Measurements from ENCODE around the gene PLXNC1.

Gene PLXNC1

DNA sequence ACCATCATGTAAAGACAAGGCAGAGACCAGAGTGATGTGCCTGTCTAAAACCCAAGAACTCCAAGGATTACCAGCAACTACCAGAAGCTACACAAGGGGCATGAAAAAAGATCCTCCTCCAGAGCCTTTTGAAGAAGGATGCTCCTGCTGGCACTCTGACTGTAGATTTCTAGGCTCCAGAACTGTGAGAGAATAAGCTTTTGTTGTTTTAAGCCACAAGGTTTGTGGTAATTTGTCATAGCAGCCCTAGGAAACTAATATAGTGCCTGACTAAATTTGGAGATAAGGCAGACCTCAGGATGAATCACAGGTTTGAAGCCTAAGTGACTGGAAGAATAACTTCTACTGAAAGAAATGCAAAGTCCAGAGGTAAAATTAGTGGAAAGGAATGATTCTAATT is 178.3 kb downstream of the PLXNC1 start:
- no peak overlapping the region for H3K4me3 ChIP-seq (ENCODE audit: low read depth, low read length)

DNA sequence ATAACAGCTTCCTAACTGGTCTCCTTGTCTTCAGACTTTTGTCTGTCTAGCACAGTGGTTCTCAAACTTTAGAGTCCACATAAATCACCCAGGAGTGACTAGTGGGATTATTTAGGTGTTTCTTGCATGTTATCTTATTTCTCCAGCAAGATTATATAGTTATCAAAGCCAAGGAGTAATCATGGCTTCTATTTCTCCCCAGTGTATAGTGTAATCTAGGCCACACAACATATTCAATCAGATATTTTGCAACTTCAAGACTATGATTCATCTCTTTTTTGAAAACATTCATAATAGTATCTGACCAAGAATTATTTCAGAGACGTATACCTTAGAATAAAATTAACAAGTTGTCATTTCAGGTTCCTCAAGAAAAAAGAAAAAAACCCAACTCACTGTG is 179.4 kb downstream of the PLXNC1 start:
- no peak overlapping the region for H3K4me3 ChIP-seq (ENCODE audit: low read depth, low read length)

DNA sequence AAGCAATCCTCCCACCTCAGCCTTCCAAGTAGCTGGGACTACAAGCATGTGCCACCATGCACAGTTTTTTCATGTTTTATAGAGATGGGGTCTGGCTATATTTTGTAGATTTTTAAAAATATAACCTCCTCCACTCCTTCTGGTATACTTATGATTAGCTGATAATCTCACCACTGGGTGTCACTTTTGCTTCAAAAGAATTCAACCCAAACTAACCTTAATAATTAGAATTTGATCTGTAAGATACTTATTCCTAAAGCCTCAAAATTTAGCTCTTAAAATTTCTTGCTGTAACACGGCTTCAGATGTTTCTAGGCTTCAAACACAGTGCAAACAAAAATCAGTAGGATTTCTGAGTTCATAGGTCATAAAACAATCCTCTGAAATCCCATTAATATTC is 181.0 kb downstream of the PLXNC1 start:
- H3K4me3 ChIP-seq (ENCODE audit: low read depth, low read length) = no peak overlapping the region

DNA sequence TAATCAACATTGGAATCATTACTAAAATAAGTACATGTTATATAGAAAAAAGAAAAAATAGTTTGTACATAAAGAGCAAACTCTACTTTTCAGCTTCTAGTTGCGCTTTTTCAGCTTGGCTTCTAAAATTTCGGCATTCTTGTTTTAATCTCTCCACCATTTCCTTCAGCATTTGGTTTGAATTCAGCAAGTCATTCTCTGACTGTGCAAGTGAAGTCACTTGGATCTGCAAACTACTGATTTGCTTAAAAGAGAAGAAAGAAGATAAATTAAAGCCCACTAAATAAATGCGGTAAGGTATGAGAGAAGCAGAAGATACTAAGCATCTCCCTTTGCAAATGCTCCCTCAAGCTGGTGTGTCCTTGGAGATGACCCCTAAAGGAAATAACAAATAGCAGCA is 185.0 kb downstream of the PLXNC1 start:
- H3K4me3 ChIP-seq (ENCODE audit: low read depth, low read length) = no peak overlapping the region

DNA sequence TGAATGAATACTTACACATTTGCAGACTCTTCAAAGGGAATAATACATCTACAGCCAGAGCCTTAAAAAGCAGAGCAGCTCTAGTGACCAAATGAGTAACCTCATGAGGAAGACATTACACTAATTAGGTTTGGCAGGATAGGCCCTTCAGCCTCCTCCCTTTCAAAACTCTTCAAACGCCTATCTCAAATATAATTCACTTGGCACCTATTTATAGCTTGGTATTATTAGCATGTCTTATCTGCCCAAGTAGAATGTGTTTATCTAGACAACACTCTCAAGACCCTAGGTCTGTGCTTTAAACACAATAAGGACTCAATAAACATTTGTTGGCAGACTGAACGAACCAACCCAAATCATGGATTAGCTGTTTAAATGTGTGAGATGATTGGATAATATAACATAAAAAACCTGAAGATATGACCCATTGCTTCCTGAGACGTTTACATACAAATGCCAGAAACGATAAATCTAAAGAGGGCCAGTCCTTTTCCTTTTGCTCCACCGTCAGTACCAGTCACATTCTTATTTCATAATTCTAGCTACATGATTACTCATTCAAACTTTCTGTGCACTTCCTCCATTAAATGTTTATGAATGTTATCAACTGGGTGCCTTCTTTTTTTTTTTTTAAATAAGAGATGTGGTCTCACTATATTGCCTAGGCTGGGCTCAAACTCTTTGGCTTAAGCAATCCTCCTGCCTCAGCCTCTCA is 188.0 kb downstream of the PLXNC1 start:
- H3K4me3 ChIP-seq (ENCODE audit: low read depth, low read length) = no peak overlapping the region

DNA sequence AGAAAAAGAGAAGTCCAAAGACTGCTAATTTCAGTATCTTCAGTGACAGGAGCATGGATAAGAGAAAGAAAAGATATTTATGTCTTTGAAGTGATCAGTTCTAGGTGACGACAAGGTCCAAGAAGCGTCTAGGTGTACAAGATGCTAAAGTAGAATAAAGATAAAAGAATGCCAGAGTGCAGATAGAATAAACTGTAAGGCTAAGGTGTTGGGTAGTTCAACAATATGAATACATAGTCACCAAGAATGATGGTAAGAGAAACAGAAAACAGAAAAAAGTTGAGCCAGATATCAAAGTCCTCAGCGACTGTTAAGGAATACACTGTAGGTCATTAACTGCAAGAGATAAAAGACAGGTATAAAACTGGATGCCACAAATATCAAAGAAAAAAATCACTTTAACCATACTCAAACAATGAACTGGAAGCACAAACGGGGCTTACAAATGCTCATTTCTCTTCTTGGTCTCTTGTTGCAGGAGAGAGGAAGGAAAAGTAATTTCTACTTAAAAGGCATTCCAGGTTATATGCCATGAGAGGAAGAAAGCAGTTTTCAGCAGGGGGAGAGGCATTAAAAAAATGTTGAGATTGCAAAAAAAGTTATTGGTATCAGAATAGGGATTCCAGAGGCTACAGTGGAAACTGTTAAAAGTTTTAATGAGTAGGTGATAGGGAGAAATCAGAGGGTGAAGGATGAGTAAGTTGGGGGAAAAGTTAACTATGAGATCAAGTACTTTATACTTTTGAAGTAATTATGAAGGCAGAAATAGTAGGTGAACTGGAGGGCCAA is 189.8 kb downstream of the PLXNC1 start:
- H3K4me3 ChIP-seq (ENCODE audit: low read depth, low read length) = no peak overlapping the region

DNA sequence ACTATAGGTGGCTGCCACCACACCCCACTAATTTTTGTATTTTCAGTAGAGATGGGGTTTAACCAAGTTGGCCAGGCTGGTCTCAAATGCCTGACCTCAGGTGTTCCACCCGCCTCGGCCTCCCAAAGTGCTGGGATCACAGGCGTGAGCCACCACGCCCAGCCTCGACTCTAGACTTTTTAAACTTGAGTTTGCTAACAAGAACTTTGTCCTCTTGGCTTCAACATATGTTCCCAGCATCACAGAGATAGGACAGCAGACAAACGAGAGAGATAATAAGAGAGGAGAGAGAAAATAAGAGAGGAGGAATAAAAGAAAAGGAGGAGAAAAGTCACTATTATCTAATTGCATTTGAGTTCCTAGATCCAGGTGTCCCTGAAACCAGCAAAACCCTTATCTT is 192.2 kb downstream of the PLXNC1 start:
- no peak overlapping the region for H3K4me3 ChIP-seq (ENCODE audit: low read depth, low read length)

DNA sequence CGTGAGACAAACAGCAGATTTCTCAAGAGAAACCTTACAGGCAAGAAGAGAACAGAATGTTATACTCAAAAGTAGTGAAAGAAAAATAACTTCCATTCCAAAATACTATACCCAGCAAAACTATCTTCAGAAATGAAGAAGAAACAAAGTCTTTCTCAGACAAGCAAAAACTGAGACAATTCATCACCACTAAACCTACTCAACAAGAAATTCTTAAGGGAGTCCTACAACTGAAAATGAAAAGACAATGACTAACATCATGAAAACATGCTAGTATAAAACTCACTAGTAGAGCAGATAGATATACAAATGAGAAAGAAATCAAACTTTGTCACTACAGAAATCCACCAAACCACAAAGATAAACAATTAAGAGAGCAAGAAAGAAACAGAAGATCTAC is 204.8 kb downstream of the PLXNC1 start:
- no peak overlapping the region for H3K4me3 ChIP-seq (ENCODE audit: low read depth, low read length)

Measured in iPS-11a (cell line).